Measurements from ENCODE around the gene CFAP61. TPM values are rescaled to one million over a fixed set of nuclear protein-coding genes. Genes with fewer than 3 reads are reported as not detected.
"Not testable (repeated sequence)": the region's sequence is repeated elsewhere in the genome, so short reads cannot be mapped to it uniquely, and the experiment has no call there.

The CFAP61 gene
- total RNA-seq, 1 experiment from 2014 or later, result 1.3 TPM

DNA sequence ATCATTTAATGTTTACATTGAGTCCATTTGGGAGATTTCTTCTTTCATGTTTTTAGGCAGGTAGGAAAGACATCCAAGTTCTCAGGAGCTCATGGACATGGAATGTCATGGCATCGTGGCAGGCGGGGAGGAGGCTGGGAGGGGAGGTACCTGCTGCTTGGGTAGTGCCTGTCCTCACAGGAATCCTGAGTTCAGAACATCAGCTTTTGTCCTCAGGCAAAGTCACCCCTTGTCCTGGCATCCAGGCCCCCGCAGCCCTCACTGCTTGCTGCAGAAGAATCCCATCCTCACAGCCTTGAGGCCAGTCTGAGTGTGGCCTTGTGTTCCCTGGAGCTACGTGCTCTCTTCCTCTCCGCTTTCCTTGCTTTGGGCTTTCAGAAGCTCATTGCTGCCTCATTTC, 157.4 kb downstream of the CFAP61 start:
- no peak for DNase-seq (ENCODE audit: low read depth)

DNA sequence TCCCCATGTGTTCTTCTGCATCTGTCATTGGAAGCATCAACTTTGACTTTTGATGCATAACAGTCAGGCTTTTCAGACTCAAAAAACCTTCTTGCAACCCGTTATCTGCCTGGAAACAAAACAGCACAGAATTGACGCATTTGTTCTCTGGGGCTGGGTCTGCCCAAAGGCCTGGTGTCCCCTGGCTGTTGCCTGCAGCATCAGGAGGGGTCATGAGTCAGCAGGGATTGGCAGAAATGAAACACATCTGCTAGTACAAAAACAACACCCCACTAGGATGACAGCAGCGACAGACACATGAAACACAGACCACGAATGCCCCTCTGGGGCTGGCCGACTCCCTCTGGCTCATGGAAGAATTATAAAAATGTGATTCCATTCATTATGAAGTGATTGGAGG, 158.0 kb downstream of the CFAP61 start:
- peak; percentile 93 for DNase-seq (ENCODE audit: low read depth)

DNA sequence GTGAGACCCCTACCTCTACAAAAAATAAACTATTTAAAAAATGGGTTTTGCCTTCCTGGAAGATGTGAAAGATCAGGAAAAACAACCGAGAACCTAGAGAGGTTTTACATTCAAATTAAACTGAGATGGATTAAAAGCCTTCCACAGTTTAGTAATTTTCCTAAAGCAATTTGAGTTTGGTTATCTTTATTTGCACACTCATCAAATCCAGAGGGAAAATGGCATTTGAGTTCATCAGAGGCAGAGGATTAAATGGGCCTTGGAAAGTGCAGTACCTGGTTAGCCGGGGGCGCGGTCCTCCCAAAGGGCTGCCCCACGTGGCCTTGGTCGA, 158.6 kb downstream of the CFAP61 start:
- no peak for DNase-seq (ENCODE audit: low read depth)

DNA sequence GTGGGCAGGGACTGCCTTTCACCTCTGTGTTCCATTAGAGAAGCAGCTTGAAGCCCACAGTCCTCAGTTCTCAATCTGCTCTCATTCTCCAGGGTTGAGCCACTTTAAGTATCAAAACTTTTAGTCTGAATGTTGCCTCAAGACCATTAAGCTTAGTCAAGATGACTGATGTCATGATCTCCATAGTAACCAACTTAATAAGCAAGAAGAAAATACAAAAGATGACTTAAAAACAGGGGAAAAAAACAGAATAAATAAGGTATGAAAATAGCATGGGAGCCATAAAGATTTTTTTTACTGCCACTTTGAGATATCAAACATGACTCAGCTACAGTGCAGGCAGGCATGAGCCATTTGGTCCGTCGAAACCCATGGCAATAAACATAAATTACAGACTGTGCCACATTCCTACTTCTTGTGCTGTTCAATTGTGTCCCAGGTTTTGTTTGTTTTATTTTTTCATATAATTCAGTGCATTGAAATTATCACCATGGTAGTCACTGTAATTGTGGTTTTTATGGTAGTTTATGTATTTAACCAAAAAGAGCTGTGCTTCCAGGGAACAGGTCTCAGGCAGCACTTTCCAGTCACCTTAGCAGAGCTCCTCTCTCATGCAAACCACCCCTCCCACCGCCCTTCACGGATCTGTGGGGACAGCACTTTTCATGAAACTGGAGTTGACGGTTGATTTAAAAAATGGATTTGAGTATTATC, 159.1 kb downstream of the CFAP61 start:
- DNase-seq (ENCODE audit: low read depth), result peak; percentile 99

DNA sequence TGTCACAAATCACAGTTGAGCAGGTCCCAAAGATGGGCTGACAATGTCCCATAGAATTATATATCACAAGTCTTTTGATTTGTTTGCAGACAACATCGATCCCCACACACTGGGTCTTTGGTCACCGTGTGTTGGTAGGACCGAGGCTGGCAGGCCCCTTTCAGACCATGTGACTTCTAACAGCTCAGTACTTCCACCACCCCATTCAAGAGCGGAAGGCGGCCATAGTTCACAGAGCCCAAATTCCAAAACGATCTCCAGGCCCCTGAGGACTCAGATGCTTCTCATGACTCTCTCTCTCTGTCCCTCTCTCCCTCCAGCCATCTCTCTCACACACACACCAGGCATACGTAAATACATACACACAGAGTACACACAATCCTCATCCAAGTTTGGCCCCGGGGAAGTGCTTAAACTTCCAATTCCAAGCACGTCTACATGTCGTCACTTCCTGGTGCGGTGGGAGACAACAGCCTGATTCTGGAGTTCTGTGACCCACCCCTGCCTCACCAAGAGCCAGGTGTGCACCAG, 159.7 kb downstream of the CFAP61 start:
- peak; percentile 31 for DNase-seq (ENCODE audit: low read depth)

DNA sequence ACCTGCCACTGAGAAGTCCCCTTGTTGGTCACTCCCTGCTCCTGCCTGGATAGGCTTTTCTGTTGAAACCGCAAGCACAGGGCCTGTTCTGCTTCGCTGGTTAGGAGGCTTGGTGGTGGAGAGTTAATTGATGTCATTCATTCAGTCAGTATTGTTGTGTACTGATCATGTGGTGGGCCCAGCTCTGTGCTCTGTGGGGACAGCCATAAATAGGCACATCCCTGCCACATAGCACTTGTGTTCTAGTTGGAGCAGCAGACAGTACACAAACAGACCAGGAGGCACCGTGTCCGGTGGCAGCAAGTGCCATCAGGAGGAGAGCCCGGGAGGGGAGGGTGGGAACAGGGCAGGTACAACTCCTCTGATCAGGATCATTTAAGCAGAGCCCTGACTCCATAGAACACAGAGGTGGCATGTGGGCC, 160.4 kb downstream of the CFAP61 start:
- DNase-seq (ENCODE audit: low read depth), result no peak

DNA sequence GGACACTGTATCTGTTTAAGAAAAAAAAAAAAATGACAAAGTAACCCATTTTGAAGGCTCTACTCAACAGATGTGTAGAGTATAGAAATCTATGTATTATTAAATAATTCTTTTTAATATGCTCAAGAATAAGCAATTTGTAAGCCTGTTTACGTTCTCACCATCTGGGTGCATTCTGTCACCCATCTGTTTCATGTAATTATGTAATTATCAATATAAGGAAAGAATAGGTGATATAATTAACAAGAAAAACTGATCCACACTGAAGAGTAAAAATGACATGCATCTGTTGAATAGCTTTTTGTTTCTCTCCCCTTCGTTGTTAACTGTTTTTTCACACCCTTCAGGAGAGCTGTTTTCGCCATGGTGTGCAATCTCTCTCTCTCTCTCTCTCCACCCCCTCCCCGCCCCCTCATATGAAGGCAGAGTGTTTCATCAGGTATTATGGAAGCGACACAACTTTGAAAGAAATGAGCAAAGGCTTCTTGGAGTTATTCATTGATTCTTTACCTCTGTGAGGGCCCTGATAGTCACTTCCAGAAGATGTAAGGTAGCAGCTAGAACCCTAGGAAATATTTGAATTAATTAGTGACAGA, 161.3 kb downstream of the CFAP61 start:
- no peak for DNase-seq (ENCODE audit: low read depth)

DNA sequence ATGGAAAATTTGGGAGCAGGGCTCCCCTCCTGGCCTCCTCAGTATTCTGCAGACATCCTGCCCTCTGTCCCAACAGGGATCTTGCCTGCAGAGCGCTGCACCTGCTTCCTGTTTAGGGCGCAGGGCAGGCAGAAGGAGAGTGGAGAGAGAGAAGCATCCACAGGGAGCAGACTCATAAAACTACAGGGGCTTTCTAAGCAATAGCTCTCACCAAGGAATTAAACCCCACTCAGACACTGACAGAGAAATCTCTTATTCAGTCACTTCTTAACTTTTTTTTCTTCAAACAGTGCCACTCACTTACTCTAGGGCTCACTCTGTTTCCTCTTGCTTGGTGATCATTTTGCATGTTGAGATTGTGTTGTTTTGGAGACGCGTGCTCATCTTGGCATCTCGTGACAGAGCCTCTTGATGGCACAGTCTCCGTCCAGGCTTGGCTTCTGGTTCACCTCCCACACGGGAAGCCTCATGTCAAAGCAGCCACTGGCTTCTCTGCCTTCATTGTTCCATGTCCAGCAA, 162.5 kb downstream of the CFAP61 start:
- no peak for DNase-seq (ENCODE audit: low read depth)

DNA sequence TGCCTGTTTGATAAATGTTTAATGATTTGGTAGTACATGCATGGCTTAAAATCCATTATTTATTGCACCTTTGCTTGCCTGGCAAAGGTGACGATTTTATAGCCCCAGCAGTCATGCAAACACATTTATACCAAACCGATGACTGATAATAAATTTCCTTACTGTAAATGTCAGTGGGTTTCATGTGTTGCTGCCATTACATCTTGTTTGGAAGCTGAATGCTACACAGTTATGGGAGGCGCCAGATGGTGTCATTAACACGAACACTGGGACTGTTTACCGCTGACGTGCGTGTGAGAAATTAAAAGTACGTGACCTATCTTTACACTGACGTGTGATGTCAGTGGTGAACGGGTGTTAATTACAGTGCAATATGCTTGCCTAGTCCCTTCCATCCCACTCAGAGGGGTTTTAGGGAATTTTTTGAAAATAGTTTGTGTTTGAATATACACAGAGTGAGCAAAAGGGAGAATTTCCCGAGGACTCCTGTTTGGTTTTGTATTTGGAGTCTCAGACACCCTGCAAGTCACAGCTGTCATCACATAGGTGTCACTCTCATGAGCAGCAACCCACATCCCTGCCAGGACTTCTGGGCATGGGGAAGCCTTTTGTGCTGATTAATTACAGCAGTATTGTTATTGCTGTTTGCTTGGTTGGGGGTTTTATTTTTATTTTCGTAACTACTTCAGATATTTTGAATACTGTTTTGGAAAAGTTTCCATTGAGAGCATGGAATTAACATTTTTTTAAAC, 163.8 kb downstream of the CFAP61 start:
- no peak for DNase-seq (ENCODE audit: low read depth)

DNA sequence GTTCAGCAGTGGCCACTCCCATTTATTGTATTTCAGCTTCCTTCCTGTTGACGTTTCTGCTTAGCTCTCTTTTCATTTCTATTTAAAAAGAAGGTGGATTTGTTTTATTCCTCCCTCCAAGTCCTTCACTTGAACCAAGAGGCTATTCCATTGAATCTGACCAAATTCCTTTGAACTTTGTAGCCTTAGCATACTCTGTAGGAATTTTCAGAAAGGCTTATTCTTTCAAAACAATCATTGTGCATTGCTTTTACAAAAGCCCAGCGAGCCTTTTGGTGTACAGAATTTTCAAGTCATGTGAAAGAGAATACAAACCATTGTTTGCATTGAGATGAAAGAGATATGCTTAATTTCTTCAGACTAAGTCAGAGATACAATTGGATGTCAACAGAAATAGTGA, 164.6 kb downstream of the CFAP61 start:
- no peak for DNase-seq (ENCODE audit: low read depth)

DNA sequence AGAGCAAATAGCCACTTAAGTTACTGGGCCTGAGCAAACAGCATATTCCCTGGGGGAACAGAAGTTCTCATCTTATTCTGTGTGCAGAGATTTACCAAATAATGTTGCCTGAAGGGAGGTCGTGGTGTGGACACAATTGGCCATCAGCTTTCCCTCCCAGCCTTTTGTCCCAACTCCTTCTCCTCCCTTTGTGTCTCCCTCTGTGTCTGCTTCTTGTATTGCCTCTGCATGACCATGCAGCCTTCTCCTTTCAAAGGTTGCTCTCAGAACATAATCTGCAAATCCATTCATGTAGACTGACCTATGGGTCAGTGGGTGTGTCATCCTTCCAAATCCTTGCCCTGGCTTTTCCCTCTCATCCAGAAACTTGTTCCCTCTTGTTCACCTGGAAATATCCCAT, 165.3 kb downstream of the CFAP61 start:
- no peak for DNase-seq (ENCODE audit: low read depth)

DNA sequence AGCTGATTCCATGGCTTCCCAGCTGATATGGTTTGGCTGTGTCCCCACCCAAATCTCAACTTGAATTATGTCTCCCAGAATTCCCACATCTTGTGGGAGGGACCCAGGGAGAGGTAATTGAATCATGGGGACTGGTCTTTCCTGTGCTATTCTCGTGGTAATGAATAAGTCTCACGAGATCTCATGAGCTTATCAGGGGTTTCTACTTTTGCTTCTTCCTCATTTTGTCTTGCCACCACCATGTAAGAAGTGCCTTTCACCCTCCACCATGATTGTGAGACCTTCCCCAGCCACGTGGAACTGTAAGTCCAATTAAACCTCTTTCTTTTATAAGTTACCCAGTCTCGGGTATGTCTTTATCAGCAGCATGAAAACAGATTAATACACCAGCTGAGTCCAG, 165.8 kb downstream of the CFAP61 start:
- DNase-seq (ENCODE audit: low read depth), result not testable (repeated sequence)

DNA sequence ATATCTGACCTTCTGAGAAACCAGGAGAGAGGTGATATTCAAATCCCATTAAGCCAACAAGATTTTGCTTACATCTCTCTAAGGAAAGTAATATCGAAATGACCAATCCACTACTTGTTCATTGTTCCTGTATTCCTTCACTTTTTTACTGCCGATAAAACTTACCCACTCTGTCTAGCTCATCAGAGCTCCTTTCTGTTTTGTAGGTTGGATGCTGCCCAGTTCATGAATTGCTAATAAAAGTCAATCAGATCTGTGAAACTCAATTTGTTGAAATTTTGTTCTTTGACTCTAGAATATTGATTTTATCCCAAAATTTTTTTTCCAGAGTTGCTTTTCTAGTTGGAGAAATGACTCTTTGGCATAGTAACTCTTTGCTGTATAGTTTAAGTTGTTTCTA, 166.7 kb downstream of the CFAP61 start:
- no peak for DNase-seq (ENCODE audit: low read depth)

DNA sequence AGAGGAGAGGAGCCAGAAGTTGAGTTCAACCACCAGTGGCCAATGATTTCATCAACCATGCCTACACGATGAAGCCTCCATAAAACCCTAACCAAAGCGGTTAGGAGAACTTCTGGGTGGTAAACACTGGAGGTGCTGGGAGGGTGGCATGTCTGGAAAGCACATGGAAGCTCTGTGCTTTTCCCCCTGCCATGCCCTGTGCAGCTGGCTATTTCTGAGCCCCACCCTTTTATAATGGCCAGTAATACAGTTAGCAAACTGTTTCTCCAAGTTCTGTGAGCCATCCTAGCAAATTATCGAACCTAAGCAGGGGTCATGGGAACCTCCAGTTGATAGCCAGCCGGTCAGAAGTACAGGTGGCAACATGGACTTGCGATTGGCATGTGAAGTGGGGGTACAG, 167.8 kb downstream of the CFAP61 start:
- no peak for DNase-seq (ENCODE audit: low read depth)

DNA sequence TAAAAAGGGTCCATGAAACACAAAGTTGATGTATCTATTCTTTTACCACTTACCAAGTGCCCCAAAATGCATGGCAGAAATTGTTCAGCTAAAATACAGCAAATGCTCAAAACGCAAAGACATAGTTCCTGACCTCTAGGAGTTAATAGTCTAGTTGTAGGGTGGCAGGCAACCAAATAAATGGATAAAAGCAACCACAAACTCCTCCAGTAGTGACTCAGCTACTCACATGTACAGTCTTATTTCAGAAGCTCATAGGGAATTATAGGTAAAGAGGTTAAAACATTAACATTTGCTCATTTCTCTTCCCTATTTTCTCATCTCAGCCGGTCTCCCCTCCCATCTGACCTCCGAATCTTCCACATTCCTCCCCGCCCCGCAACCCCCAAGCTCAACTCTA, 171.6 kb downstream of the CFAP61 start:
- DNase-seq (ENCODE audit: low read depth), result peak; percentile 78

DNA sequence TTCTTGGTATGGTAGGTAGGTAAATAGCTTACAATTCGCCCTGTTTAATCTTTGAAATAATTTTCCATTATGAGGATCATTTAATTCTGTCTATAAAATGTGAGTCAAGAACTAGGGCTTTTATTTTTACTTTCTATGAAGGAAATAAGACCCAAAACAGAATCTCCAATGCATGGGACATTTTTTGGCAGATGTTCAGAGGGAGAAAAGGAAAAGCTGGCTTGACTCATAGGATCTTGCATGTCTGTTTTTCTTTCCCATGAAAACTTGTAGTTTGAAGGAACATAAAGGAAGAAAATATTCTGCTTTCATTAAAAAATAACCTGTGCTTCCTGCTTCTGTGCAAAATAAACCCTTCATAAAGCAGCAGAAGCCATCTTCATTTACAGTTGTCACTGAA, 172.5 kb downstream of the CFAP61 start:
- peak; percentile 79 for DNase-seq (ENCODE audit: low read depth)

DNA sequence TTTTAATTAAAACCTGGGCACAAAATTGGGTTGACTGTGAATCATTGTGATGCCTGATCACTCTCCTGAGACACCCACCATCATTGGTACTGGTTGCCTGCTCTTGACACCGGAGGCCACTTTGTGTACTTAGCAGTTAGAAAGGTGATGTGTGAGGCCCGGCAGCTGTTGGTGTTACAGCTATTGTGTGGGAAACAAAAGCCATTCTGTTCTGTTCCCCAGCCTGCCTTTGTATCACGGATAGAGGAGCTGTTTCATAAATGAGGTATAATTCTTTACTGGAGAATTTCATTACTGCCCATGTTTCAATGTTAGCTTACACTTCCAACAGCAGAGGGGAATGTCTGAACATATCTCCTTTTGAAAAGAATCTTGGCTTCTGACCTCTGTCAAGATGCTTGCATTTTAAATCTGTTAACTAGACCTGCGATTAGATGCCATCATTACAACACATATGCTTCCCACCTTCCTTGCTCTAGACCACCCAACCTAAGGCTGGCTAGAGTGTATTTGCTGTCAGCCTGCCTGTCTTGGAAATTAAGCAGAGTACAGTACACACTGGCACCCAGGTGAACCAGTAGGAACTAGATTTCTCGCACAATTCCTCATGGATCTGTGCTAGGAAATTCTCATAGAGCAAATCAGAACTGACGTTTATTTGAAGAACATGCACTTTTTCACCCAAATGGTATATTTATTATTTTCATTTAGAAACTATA, 173.2 kb downstream of the CFAP61 start:
- no peak for DNase-seq (ENCODE audit: low read depth)

DNA sequence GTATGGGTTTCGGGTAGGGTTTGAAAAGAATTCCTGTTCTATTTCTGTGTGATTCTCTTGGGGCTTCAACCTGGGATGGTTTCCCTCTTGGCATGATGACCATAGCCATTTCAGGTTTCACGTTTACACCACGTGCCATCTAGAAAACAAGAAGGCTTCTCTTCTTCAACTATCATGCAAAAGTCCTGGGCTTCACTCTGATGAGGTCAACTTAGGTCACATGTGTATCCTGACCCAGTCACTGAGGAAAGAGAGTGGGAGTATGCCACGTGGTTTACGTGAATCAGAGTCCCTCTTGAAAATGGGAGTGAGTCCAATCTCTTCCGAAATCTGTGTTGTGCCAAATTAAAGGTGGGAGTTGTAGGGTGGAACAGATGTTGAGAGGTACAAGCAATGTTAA, 174.2 kb downstream of the CFAP61 start:
- DNase-seq (ENCODE audit: low read depth), result no peak

DNA sequence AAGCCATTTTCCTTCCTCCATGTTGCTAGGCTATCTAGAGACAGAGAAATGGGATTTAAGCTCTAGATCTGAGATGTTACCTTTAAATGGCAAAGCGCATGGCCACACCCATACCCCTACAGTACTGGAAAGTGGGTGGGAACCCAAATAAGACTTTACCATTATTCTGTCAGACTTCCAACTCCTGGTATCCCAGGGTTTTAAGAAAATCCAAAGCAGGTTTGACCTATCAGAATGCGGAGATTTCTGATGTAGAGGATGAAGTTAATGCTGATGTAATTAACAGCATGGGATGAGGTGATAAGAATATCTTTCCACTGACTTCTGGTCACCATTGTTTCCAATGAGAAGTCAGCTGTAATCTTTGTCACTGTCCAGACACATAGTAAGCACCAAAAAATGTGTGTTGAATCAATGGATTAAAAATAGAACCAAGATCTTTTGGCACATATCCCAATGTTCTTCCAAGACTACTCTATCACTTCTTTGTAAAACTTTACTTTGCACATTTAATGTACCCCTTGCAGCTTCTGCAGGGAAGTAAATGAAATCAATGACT, 174.8 kb downstream of the CFAP61 start:
- DNase-seq (ENCODE audit: low read depth), result peak; percentile 64

DNA sequence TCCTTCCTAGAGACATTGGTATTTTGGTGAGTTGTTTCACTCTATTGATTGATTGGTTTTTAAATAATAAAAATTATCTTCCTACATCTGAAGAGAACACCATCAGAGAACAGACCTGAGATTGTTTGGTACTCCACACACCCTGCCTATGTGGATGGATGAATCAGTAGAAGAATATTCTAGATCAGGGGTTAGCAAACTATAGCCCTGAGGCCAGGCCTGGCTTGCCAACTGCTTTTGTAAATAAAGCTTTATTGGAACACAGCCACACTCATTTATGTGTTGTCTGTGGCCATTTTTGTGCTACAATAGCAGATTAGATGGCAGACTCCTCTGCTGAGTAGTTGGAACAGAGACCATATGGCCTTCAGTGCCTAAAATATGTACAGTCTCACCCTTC, 176.0 kb downstream of the CFAP61 start:
- peak; percentile 77 for DNase-seq (ENCODE audit: low read depth)

DNA sequence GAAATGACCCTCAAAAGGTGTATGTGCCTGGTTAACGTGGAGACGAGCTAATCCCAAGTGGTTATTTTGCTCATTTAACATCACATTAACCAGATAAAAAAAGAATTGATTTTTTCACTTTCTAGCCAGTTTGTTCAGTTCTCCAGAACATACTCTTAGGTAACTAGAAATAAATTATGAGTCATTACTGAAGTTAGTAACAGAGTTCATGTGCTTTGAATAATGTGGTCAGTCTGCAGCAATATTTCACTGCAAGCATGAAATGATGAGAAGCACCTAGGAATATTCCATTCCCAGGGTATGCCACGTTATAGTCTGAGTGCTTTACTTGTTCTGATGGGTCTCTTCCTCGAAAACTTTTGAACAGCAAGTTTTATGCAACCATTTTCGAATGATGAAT, 177.3 kb downstream of the CFAP61 start:
- peak; percentile 94 for DNase-seq (ENCODE audit: low read depth)

DNA sequence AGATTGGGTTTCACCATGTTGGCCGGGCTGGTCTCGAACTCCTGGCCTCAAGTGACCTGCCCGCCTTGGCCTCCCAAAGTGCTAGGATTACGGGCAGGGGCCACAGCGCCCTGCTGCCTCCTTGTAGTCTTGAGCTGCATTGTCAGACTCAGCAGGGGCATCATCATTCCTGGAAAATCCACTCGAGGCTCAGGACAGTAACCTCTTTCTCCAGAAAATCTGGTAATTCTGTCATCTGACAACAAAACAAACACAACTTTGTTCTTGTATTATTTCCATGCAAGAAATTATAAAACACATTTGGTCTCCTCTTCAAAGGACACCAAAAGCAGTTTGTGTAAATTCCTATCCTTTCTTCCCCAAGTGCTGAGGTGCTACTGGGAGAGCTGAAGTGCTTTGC, 178.4 kb downstream of the CFAP61 start:
- DNase-seq (ENCODE audit: low read depth), result no peak
